Measurements from ENCODE around the gene CARD19. TPM values are rescaled to one million over a fixed set of nuclear protein-coding genes. Genes with fewer than 3 reads are reported as not detected.

The CARD19 gene
- total RNA-seq, 1 experiment from 2014 or later = 54.5 TPM

- TF ChIP-seq EZH2phosphoT487 (IDR thresholded peaks at IDR 0.05; ENCODE audit: borderline replicate concordance) = no peak
- TF ChIP-seq ZNF274 (IDR thresholded peaks at IDR 0.05; ENCODE audit: low read depth, low read length) = no peak
Measured at GRCh38 chr9:93128715-93129224, 32.8 kb downstream of the CARD19 start (continued).

- no TSS peak for BruUV-seq (replicated peaks)
- intact Hi-C loops (cut with micrococcal nuclease) = no loop called here
- POLR2A ChIA-PET = no interaction called here
- CTCF ChIA-PET = no interaction called here
- Histone ChIP-seq H2AFZ (ENCODE audit: low read depth, low read length, poor library complexity, severe bottlenecking) (no peak overlapping the region), H3K27ac (ENCODE audit: low read depth, low read length) (no peak overlapping the region), H3K9me3 (ENCODE audit: control insufficient read depth in 1 of 2, insufficient read depth in 1 of 2, low read depth in 1 of 2, low read length in 2 of 2) (no peaks in the 10 kb centered on the region), H3K27me3 (ENCODE audit: insufficient read depth, low read length) (no peaks in the 10 kb centered on the region), H3K9me2 (ENCODE audit: insufficient read depth) (no peaks in the 10 kb centered on the region), H3K4me1 (ENCODE audit: control insufficient read depth in 1 of 2, insufficient read depth in 2 of 2, low read length in 2 of 2) (peaks cover 25 to 29% of the 10 kb centered on the region in 2 experiments), H3K79me2 (ENCODE audit: insufficient read depth, low read length) (peaks cover 22% of the 10 kb centered on the region; the same call in 1 of the 2 replicates), H3K4me3 (replicated peaks in 1 of 2; ENCODE audit: low read depth in 1 of 2, low read length in 2 of 2) (no peak overlapping the region), H3K9ac (ENCODE audit: low read length) (no peak overlapping the region), H3K4me2 (ENCODE audit: low read length) (no peak overlapping the region), H3K36me3 (ENCODE audit: control insufficient read depth in 1 of 2, insufficient read depth in 2 of 2, low read length in 2 of 2) (no peaks in the 10 kb centered on the region), H4K20me1 (ENCODE audit: insufficient read depth) (no peaks in the 10 kb centered on the region)
- TF ChIP-seq ZNF274 (IDR thresholded peaks at IDR 0.05; ENCODE audit: low read depth, low read length) (no peak), CEBPB (IDR thresholded peaks at IDR 0.05; ENCODE audit: low read depth) (no peak), ELF1 (IDR thresholded peaks at IDR 0.05; ENCODE audit: borderline replicate concordance, low read depth) (no peak), MAX (IDR thresholded peaks at IDR 0.05) (no peak), ZBTB33 (IDR thresholded peaks at IDR 0.05; ENCODE audit: extremely low read depth, insufficient replicate concordance, low read length) (no peak), EZH2 (IDR thresholded peaks at IDR 0.05) (no peak), TCF7L2 (IDR thresholded peaks at IDR 0.05; ENCODE audit: borderline replicate concordance, extremely low read depth, insufficient read depth, insufficient read length) (no peak), POLR2A (IDR thresholded peaks at IDR 0.05; ENCODE audit: borderline replicate concordance, extremely low read depth, insufficient read depth, insufficient read length) (no peak), ZFX (IDR thresholded peaks at IDR 0.05) (no peak), YY1 (IDR thresholded peaks at IDR 0.05; ENCODE audit: extremely low read depth, insufficient replicate concordance, low read depth, low read length) (no peak), REST (IDR thresholded peaks at IDR 0.05; ENCODE audit: low read depth) (no peak), EZH2phosphoT487 (IDR thresholded peaks at IDR 0.05; ENCODE audit: borderline replicate concordance) (no peak), SRF (IDR thresholded peaks at IDR 0.05; ENCODE audit: low read depth) (no peak), JUND (IDR thresholded peaks at IDR 0.05) (no peak), EGR1 (IDR thresholded peaks at IDR 0.05; ENCODE audit: low read depth) (no peak), FOSL1 (IDR thresholded peaks at IDR 0.05; ENCODE audit: low read depth) (no peak), SP1 (IDR thresholded peaks at IDR 0.05; ENCODE audit: low read depth) (no peak), POLR2AphosphoS5 (IDR thresholded peaks at IDR 0.05; ENCODE audit: low read depth, low read length) (no peak), CBX3 (IDR thresholded peaks at IDR 0.05; ENCODE audit: low read depth) (no peak)
- no peak for DNase-seq (ENCODE audit: low read depth, low spot score)
- no peak for ATAC-seq
- RAD21 ChIA-PET (ENCODE audit: low non-redundant PET in 1 of 2, low total read pairs in 2 of 2, uncharacterized antibody in 2 of 2, unreplicated experiment in 2 of 2) = no interaction called here
Measured at GRCh38 chr9:93129286-93129685, 33.3 kb downstream of the CARD19 start.
